ENCODE data around the gene PAPSS1.
"Not testable (repeated sequence)": the region's sequence is repeated elsewhere in the genome, so short reads cannot be mapped to it uniquely, and the experiment has no call there.

PAPSS1 gene

DNA sequence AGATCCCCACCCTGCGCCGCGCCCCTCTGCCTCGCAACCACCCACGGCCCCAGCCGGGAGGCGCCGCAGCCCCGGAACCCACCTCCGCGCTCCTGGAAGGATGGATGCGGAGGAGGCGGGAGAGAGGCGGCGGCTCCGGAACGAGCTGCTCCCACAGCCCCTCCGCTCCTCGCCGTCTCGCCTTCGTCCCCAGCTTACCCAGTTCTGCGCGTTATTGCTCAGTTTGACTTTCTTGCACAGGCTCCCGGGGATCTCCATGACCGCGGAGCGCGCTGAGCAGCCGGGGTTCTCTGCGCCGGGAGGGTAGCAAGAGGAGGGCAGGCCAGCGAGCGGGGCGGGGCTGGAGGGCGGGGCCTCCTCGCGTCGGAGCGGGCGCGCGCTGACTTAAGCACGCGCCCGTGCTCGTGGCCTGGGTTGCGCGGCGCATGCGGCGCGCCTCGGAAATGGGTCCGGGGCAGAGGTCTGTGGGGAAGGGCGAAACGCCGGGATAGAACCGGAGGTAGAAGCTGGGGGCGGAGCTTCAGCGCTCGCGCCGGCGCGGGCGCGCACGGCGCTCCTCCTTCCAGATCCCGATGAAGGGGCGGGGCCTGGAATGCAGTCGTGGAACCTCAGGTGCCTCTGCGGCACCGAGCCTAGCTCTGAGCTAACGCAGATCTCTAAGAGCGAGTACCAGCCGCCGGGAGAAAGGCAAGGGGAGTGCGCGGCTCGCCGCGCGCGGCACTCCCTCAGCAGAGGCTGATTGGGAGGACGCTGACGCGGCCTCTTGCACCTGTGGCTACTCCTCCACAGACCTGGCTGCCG, at the start of gene PAPSS1:
Gene PAPSS1 (minus strand): TSS at position 313 of the 801 bp plus-strand sequence. CDS start 55 bp downstream, at position 258.
- DNase-seq = peak; percentile 60 to 98 (median 94)

DNA sequence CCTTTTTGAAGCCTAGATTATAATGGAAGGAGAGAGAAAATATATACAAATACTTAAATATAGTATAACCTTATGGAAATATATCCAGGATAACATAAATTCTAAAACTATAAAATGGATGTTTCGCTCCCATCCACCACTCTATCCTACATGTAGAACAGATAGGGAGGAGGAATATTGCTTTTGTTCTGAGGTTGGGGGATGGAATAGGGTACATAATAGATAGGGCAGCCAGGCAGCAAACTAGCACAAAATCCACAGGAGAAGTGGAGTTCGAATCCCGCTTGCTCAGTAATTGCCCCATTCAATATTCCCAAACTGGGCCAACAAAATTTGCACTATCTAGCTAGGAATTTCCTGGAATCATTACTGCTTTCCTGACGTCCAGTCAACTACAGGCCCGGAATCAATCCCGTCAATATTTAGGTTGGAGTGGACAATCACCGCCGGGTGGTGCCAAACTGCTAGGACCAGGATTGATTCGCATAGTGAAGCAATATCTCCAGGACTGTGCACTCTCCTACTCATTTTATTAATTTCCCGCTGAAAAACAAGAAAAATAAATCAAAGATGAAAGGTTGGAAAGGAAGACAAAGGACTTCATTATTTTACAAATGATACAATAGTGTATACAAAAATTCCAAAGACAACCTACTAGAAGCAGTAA, 40.4 kb upstream of the PAPSS1 start:
- no peak for DNase-seq

DNA sequence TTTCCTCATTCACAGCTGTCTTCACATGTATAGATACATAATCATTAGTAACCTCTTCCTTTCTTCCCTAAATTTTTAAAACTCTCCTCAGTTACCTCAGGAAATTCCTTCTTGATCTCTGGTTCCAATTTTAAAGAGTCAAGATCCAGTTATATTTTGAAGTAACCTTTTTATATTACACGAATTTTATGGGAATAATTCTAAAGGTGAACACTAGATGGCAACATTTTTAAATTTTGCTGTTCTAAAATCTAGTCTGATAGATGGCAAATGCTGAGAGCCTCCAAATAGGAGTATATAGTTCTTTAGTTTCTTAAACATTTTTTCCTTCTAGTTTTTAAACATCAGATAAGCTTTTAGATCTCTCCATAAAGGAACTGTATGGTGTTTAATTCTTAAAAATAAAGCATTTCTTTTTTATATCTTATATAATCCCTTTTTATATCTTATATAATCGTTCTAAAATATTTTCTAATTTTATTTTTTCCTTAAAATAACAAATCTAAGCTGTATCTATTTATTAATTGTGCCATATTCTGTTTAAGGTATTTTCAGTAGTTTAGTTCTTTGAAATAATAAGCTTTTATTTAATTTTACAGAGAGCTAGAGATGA, 37.9 kb upstream of the PAPSS1 start:
- DNase-seq = no peak

DNA sequence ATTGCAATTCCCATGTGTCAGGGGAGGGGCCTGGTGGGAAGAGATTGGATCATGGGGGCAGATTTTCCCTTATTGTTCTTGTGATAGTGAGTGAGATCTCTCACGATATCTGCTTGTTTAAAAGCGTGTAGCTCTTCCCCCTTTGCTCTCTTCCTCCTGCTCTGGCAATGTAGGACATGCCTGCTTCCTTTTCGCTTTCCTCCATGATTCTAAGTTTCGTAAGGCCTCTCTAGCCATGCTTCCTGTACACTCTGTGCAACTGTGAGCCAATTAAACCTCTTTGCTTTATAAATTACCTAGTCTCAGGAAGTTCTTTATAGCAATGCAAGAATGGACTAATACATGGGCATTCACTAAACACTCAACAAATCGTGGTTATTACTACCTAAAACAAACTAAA, 37.2 kb upstream of the PAPSS1 start:
- DNase-seq = no peak

DNA sequence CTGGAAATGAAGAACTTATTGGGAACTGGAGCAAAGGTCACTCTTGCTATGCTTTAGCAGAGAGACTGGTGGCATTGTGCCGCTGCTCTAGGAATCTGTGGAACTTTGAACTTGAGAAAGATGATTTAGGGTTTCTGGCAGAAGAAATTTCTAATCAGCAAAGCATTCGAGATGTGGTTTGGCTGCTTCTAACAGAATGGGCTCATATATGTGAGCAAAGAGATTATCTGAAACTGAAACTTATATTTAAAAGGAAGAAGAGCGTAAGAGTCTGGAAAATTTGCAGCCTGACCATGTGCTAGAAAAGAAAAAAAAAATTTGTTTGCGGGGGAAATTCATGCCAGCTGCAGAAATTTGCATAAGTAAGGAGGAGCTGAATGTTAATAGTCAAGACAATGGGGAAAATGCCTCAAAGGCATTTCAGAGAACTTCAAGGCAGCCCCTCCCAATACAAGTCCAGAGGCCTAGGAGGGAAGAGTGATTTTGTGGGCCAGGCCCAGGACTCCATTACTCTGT, 35.9 kb upstream of the PAPSS1 start:
- DNase-seq = no peak

DNA sequence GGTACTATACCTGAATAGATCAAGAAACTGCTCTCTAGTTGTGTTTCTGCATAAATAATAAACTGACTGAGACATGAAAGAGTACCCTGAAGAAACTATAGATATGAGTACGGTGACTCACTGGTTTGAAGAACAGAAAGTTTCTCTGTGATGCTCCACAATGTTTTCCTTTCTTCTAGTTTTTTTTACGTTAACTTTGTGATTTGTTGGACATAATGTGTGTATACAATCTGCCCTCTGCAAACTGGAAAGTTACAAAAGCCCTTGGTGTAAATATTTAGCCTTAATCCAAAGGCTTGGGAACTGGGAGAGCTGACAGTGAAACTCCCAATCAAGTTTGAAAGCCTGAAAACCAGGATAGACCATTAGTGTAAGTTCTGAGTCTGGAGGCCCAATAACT, 31.6 kb upstream of the PAPSS1 start:
- no peak for DNase-seq

DNA sequence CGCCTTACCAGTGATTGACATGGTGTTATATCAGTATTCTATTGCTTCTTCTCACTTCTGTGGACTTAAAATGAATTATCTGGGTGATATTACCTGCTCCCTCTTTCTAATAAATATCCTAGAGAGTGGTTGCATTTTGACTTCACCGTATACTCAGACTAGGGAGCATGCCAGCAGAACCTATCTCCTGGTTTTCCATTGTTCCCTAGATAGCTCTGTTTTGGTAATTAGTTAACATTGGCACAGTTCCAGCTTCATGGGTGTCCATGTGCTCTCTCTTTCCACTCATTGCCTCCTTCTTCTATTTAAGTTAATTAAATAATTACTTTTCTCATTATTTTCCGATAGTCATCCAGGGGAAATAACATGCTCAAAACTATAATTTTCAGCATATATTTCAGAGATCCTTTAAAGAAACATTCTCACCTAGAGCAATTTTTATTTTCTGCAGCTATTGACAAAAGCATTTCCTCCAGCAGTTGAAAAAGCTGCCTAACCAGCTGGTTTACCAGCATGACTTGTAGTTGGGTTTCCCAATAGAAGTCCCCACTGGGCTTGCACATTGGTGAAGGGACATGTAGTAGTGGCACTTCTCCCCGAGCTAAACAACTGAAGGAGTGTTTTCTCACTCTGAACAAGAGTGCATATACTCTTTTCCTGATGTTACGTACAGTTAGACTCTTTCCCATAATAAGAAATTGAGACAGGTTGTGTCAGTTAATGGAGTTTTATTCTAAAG, 27.9 kb upstream of the PAPSS1 start:
- DNase-seq = no peak

DNA sequence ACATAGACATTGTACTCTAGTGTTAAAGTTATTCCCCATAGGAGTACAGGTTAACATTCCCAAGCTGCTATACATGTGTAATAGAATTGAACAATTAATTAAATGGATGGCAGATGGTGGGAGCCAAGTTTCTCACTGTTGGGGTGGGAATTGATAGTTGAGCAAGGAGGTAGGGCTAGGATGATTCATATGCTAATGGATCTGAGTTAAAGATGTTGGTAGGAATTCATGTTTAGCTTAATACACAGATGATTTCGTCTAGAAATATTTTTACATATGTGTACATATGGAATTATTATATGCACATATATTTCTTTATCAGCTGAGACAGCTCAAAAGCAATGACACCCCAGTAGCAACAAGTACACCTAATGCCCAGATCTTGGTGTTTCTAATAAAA, 26.1 kb upstream of the PAPSS1 start:
- no peak for DNase-seq

DNA sequence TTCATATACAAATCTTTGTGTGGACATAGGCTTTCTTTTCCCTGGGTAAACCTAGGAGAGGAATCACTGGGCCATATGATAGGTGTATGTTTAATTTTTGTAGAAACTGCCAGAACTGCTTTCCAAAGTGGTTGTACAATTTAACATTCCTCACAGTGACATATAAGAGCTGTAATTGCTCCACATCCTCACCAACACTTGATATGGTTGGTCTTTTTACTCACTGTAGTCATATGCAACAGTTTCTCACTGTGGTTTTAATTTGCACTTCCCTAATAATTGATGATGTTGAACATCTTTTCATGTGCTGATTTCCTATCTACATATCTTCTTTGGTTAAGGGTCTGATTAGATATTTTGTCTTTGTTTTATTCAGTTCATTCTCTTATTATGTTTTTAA, 24.5 kb upstream of the PAPSS1 start:
- DNase-seq = no peak

DNA sequence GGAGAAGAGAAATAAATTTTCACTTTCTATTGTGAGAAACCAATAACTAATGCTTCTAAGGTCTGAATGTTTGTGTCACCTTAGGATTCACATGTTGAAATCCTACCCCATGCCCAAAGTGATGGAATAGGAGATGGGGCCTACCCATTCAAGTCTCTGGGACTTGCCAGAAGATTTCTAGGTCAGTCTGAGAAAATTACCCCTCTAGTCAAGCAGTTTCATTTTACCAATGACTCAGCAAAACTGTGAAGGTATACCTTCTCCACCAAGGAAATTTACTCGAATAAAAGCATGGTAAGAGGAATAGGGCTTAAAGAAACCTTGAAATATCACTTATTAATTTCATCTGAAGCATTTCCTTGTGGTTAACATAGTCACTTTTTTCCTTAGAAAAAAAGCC, 23.5 kb upstream of the PAPSS1 start:
- DNase-seq = no peak

DNA sequence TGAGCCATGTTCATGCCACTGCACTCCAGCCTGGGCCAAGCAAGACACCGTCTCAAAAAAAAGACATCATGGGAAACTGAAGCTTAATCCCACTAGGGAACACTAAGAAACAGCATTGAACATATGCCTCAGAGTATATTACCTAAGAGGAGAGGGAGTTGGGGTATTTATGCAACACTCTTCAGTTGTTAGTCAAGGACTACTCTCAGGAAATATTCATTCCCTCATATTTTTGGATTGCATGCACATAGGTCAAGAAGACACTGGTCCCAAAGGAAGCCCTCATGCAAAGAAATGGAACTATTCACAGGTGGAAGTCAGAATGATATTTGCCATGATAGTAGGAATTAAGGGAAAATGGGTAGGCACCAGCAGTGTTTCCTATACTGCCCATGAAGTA, 22.8 kb upstream of the PAPSS1 start:
- no peak for DNase-seq

DNA sequence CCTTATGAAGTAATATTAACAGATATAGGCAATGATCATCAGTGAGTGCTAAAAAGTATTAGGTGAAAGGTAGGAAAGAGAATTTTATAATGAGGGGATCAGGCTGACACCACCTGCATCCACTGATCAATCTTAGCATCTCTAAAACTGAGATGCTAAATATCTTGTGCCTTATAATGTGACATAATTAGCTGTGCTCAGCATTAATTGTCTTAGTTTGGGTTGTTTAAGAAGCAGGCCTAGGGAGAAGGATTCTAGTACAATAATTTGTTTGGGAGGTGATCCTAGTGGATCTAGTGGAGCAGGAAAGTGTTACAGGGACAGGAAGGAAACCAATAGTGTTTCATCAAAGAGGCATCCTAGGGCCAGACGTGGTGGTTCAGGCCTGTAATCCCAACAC, 22.2 kb upstream of the PAPSS1 start:
- DNase-seq = no peak

DNA sequence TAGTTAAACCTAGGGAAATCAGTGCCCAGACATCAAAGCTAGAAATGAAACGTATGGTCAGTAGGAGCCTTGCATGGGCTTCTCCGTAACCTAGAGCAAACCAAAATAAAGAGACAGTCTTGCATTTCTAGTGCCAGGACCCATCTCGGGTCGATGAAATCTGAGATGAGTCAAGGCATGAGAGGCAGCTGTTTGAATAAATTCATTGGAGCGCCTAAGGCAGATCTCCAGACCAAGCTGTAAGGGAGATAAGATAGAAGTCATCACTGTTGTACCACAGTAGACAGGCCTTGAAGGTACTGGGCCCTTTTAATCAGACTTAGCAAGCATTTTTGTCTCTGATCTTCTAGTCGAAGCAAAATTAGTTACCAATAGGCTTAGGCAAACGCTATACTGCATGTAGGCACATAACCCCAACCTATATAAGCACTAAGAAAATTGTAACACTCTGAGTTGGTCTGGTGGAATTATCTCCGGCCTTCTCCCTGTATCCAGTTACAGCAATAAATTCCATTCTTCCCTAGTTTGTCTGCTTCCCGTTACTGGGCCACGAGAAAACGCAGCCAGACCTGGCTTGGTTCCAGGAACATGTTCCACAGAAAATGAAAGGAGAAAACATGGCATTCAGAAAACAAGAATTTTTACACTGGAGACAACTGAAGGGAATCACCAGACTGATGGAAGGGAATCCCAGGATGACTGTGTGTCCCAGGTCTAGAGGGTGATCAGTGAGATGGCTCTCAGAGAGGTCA, 21.1 kb upstream of the PAPSS1 start:
- no peak for DNase-seq

DNA sequence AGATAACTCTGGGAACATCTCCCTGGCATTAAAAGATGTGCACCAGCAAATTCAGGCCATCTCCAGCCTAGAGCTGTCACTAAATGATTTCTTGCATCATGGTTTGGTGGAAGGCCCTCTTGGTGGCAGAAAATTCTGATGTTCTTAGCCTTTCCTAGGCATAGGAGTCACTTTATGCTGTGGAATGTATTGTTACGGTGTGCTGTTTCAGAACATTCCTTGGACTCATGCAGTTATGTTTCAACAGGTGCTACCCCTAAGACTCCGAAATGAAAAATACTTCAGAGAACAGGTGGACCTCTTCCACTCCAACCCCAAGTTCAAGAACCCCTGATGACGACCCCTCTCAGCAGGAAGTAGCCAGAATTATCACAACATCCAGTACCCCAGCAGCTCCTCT, 20.3 kb upstream of the PAPSS1 start:
- no peak for DNase-seq

DNA sequence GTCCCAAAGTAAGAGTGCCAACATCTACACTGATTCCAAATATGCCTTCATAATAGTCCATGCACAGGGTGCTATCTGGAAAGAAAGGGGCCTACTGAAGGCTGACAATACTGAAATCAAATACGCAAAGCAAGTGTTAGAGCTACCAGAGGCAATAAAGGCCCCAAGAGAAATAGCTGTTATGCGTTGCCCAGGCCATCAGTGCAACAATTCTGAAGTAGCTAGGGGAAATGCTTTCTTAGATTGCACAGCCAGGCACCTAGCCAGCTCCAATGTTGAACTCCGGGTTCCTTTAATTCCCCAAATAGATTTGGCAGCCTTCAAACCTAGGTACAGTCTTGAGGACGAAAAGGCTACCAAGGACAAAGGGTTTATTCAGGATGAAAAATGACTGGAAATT, 17.4 kb upstream of the PAPSS1 start:
- no peak for DNase-seq

DNA sequence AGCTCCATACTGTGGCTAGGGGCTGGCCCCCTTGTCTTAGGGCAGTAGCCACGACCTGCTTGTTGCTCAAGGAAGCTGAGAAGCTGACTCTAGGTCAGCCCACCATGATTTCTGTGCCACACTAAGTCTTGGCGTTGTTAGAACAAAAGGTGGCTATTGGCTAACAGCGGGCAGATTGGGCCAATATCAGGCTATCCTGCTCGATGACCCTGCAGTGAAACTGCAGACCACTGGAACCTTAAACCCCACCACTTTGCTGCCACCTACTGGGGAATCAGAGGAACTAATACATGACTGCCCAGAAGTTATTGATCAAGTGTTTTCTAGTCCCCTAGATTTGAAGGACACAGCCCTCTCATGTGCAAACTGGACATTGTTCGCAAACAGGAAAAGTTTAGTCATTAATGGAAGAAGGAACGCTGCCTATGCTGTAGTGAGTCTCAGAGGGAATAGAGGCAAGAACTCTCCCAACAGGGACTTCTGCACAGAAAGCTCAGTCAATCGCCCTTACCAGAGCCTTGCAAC, 17.0 kb upstream of the PAPSS1 start:
- peak in 5 of 14 donors; percentile 15 to 33 (median 17) for DNase-seq

DNA sequence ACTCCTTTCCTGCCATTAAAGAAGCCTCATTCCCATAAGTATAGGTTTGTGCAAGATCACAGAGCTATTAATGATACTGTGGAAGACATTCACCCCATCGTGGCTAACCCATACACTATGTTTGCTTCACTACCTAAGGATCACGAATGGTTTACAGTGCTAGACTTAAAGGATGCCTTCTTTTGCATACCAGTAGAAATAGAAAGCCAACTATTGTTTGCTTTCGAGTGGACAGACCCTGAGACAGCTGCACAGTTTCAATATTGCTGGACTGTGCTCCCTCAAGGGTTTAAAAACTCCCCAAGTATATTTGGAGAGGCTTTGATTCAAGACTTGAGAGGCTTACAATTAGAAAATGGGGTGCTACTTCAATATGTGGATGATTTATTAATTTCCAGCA, 16.0 kb upstream of the PAPSS1 start:
- no peak for DNase-seq

DNA sequence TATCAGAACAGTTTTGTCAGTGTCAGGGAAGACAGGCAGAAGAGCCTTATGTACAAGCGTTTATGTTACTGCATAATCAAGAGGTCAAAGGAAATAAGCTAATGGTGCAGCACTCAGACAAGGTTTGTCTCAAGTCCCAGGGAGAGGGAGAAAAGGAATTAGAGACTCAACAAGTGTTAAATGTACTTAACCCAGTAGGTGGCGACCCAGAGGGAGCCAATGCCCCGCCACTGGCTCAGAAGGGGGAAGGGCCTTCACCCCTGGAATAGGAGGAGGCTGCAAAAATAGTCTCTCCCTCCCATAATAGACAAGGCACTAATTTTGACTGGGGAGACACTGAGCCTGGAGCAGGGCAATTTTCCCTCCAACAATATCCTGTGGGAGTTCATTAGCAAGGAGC, 14.1 kb upstream of the PAPSS1 start:
- no peak for DNase-seq

DNA sequence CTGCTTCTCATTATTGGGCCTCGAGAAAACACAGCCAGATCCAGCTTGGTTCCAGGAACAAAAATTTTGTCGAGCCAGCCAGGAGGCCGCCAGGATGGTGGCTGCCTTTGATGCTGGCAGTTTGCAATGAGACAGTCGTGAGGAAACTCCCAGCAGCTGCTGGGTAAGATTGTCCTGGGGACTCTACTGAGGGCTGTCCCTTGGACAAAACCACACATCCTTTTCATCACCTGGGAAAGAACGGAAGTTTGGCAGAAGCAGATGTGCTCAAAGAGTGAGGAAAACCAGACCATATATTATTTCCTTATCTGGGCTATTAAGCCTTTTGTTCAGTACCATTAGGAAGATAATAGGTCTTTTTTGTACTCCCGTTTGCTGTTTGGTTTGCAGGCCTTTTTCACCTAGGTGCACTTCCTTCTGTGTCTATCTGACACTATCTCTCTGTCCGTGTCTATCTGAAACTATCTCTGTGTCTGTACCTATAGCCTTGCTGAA, 13.4 kb upstream of the PAPSS1 start:
- DNase-seq = no peak

DNA sequence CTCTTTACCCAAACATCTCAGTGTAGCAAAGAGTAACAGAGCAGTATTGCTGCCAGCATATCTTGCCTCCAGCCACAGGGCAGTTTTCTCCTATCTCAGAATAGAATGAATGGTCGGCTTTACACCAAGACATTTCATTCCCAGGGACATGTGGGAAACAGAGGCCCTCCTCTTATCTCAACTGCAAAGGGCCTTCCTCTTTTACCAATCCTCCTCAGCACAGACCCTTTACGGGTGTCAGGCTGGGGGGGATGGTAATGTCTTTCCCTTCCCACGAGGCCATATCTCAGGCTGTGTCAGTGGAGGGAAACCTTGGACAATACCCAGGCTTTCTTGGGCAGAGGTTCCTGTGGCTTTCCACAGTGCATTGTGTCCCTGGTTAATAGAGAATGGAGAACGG, 9.0 kb upstream of the PAPSS1 start:
- not testable (repeated sequence) for DNase-seq

DNA sequence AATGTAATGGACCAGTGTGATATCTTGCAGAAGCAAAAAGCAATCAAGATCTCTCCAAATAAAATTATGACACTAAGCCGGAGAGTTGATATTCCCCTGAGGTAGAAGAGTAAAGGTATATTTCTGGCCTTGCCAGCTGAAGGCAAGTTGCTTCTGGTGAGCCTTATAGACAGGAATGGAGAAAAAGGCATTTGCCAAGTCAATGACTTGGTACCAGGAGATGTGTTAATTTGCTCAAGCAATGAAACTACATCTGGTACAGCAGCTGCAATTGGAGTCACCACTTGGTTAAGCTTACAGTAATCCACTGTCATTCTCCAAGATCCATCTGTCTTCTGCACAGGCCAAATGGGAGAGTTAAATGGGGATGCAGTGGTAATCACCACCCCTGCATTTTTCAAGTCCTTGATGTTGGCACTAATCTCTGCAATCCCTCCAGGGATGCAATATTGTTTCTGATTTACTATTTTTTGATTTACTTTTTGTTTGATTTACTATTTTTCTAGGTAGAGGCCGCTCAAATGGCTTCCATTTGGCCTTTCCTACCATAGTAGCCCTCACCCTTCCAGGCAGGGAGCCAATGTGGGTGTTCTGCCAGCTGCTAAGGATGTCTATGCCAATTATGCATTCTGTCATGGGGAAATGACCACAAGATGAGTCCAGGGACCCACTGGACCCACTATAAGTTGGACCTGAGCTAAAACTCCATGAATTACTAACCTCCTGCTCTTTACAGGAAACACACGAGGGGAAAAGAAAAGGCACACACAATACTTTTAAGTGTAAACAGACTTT, 6.3 kb upstream of the PAPSS1 start:
- not testable (repeated sequence) for DNase-seq
